B cell (primary cell): ENCODE measurements around the gene BRSK2. TPM values are rescaled to one million over a fixed set of nuclear protein-coding genes. Genes with fewer than 3 reads are reported as not detected.

Experiments
- ATAC-seq: fragments of 200-7000 bp; cut with Tn5 transposase; one replicate; pipeline ENCODE4 v1.10.0; 2021; ENCODE audit warnings: low read depth, mild to moderate bottlenecking, moderate number of reproducible peaks, moderate library complexity
- CTCF ChIA-PET: fragments of 350-600 bp; sonication (Branson Sonifier 250); formaldehyde crosslinking; loops from one replicate; lab custom pipeline; 2021; ENCODE audit warnings: antibody characterized with exemption, inconsistent platforms; lab: Charles Lee
- POLR2A ChIA-PET: fragments of 350-600 bp; sonication (Branson Sonifier 250); formaldehyde crosslinking; loops from one replicate; lab custom pipeline; 2021; ENCODE audit warnings: antibody characterized with exemption; lab: Charles Lee
- DNase-seq: peaks from one replicate; pipeline ENCODE4 v3.0.0; 2013
- H2AFZ ChIP-seq: 2 replicates; pipeline ENCODE4 v1.6.1; 2012; ENCODE audit warnings: mild to moderate bottlenecking, low read depth, low read length; ENCODE audit not compliant: insufficient read depth, poor library complexity, severe bottlenecking
- H3K27ac ChIP-seq, 2 donors: 1 replicate in 1 of 2; 2 replicates in 1 of 2; pipeline ENCODE4 v1.5.1; 2012 to 2013; ENCODE audit warnings: low read length in 2 of 2, mild to moderate bottlenecking in 2 of 2, moderate library complexity in 1 of 2
- H3K27me3 ChIP-seq, 4 experiments: fragments of 200-600 bp in 1 of 4; sonication (generic) in 1 of 4; replicated peaks in 1 of 4; 1 replicate in 2 of 4; 2 replicates in 2 of 4; pipeline versions ENCODE4 v1.6.1 to v1.7.0; 2013 to 2016; ENCODE audit warnings: low read length in 3 of 4, mild to moderate bottlenecking in 2 of 4, mixed read lengths in 1 of 4, moderate library complexity in 1 of 4; ENCODE audit not compliant: insufficient read depth in 4 of 4, control insufficient read depth in 3 of 4; ENCODE audit errors: control extremely low read depth in 1 of 4
- H3K36me3 ChIP-seq, 2 experiments: replicated peaks in 1 of 2; 1 replicate in 1 of 2; 2 replicates in 1 of 2; pipeline versions ENCODE4 v1.6.1 to v1.7.1; 2013; ENCODE audit warnings: low read length in 1 of 2; ENCODE audit not compliant: insufficient read depth in 2 of 2, control insufficient read depth in 1 of 2; ENCODE audit errors: control extremely low read depth in 1 of 2, extremely low read depth in 1 of 2
- H3K4me1 ChIP-seq, 2 donors: fragments of 200-600 bp in 1 of 2; sonication (generic) in 1 of 2; 1 replicate in 1 of 2; 2 replicates in 1 of 2; pipeline versions ENCODE4 v1.5.1 to v1.6.1; 2013 to 2017; ENCODE audit warnings: low read length in 2 of 2; ENCODE audit not compliant: control insufficient read depth in 2 of 2, insufficient read depth in 2 of 2
- H3K4me2 ChIP-seq: replicated peaks from 2 replicates; pipeline ENCODE3; 2012; ENCODE audit warnings: mild to moderate bottlenecking, low read depth, low read length; ENCODE audit not compliant: poor library complexity, severe bottlenecking
- H3K4me3 ChIP-seq, 5 experiments: fragments of 200-600 bp in 1 of 5; sonication (generic) in 1 of 5; 1 replicate in 3 of 5; 2 replicates in 2 of 5; pipeline versions ENCODE4 v1.5.1 to v1.7.0; 2011 to 2016; ENCODE audit warnings: low read length in 4 of 5, mild to moderate bottlenecking in 4 of 5, low read depth in 2 of 5, control low read depth in 1 of 5, moderate library complexity in 1 of 5; ENCODE audit not compliant: insufficient read depth in 1 of 5; ENCODE audit errors: control extremely low read depth in 1 of 5, extremely low read depth in 1 of 5
- H3K79me2 ChIP-seq: fragments of 200-600 bp; sonication (generic); one replicate; pipeline ENCODE4 v1.6.0; 2016; ENCODE audit warnings: low read length; ENCODE audit not compliant: control insufficient read depth, insufficient read depth
- H3K9ac ChIP-seq: fragments of 200-600 bp; sonication (generic); 2 replicates; pipeline ENCODE4 v1.6.1; 2017; ENCODE audit warnings: mild to moderate bottlenecking, low read length, moderate library complexity
- H3K9me3 ChIP-seq, 3 donors: one replicate each; pipeline versions ENCODE4 v1.6.1 to v1.7.1; 2013; ENCODE audit warnings: low read length in 2 of 3; ENCODE audit not compliant: control insufficient read depth in 2 of 3, insufficient read depth in 1 of 3; ENCODE audit errors: control extremely low read depth in 1 of 3
- H4K20me1 ChIP-seq: 2 replicates; pipeline ENCODE4 v1.6.0; 2012; ENCODE audit warnings: mild to moderate bottlenecking, low read length; ENCODE audit not compliant: insufficient read depth, control insufficient read depth, poor library complexity, severe bottlenecking
- H3K27ac Mint-ChIP-seq: one replicate; pipeline ENCODE4 v1.8.0; 2021; ENCODE audit warnings: mixed read lengths
- H3K27me3 Mint-ChIP-seq: one replicate; pipeline ENCODE4 v1.8.0; 2021; ENCODE audit warnings: mixed read lengths
- H3K4me1 Mint-ChIP-seq: one replicate; pipeline ENCODE4 v1.8.0; 2021; ENCODE audit warnings: mixed read lengths
- H3K4me3 Mint-ChIP-seq: one replicate; pipeline ENCODE4 v1.8.0; 2021; ENCODE audit warnings: mixed read lengths
- H3K9me3 Mint-ChIP-seq: one replicate; pipeline ENCODE4 v1.8.0; 2022; ENCODE audit warnings: mixed read lengths; ENCODE audit not compliant: insufficient read depth
- EZH2 ChIP-seq: IDR thresholded peaks from 2 replicates; pipeline ENCODE4 v1.6.1; 2012; ENCODE audit warnings: borderline replicate concordance, low read depth, mild to moderate bottlenecking, moderate library complexity, low read length; ENCODE audit not compliant: insufficient read depth, poor library complexity, severe bottlenecking
- WGBS: methylation state at CpG from one replicate; pipeline ENCODE4 v1.1.5; 2013; ENCODE audit warnings: missing lambda C conversion rate; ENCODE audit not compliant: insufficient coverage; 5-methylcytosine and 5-hydroxymethylcytosine counted together
- intact Hi-C: fragments of 100-400 bp; cut with micrococcal nuclease; formaldehyde crosslinking; loops from one replicate; pipeline ENCODE4 v1.10.0; 2022
- polyA plus RNA-seq: library from polyadenylated mRNA; depleted of rRNA; stranded (reverse); fragments of >200 nt; gene quantifications from 2 replicates; pipeline ENCODE4 v1.2.3, GENCODE V29; 2012
- total RNA-seq, 2 donors: library from RNA; stranded (reverse); fragments of 120-200 nt in 1 of 2; gene quantifications; 1 replicate in 1 of 2; 2 replicates in 1 of 2; pipeline versions ENCODE4 v1.2.3 to v1.2.4, GENCODE V29; 2013 to 2022
- TF ChIP-seq, protein P1 (sequence below): fragments of 200-600 bp; IDR thresholded peaks from one replicate; pipeline ENCODE4 v1.8.0; 2022; ENCODE audit warnings: antibody characterized with exemption, mild to moderate bottlenecking

BRSK2 gene
- total and polyA plus RNA-seq, 2 donors (not counting 1 experiment from before 2014, with no cell fraction given): 0.51 to 0.79 TPM

DNA sequence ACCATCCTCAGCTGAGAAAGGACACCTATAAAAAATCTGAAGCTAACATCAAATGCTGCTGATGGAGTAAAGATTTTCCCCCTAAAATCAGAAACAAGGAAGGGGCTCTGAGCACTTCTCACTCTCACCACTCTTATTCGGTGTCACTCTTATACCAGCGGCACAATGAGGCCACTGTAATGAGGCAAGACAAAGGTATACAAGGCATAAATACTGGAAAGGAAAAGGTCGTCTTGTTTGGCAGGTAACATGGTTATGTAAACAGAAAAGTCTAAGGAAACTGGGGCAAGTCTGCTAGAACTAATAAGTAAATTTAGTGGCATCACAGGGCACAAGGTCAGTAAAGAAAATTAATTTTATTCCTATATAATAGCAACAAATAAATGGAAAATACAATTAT is 104.9 kb downstream of the BRSK2 start:
- H3K4me1 Mint-ChIP-seq: peaks cover 55% of the 10 kb centered on the region
- no peaks in the 10 kb centered on the region for H3K27me3 Mint-ChIP-seq
- Histone ChIP-seq H2AFZ (no peak overlapping the region), H3K27me3 (no peaks in the 10 kb centered on the region), H3K79me2 (peaks cover 99% of the 10 kb centered on the region), H3K4me3 (no peak overlapping the region), H3K4me2 (no peak overlapping the region), H3K36me3 (peaks cover 0 to 6% of the 10 kb centered on the region in 2 experiments), H3K9ac (no peak overlapping the region), H4K20me1 (peaks cover 94% of the 10 kb centered on the region), H3K4me1 (peaks cover 5 to 12% of the 10 kb centered on the region in 2 donors), H3K9me3 (peaks cover 0 to 6% (median 0%) of the 10 kb centered on the region in 3 donors), H3K27ac (no peak overlapping the region)
- no peak for TF ChIP-seq EZH2
- TF ChIP-seq, protein P1, sequence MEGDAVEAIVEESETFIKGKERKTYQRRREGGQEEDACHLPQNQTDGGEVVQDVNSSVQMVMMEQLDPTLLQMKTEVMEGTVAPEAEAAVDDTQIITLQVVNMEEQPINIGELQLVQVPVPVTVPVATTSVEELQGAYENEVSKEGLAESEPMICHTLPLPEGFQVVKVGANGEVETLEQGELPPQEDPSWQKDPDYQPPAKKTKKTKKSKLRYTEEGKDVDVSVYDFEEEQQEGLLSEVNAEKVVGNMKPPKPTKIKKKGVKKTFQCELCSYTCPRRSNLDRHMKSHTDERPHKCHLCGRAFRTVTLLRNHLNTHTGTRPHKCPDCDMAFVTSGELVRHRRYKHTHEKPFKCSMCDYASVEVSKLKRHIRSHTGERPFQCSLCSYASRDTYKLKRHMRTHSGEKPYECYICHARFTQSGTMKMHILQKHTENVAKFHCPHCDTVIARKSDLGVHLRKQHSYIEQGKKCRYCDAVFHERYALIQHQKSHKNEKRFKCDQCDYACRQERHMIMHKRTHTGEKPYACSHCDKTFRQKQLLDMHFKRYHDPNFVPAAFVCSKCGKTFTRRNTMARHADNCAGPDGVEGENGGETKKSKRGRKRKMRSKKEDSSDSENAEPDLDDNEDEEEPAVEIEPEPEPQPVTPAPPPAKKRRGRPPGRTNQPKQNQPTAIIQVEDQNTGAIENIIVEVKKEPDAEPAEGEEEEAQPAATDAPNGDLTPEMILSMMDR: no peak
- ChIA-PET CTCF (interaction anchor here (0.6 kb wide), 2 partner anchors 52 to 572 kb away, joined by 3 read pairs; no protein-coding TSS in a partner anchor), POLR2A (no interaction called here)
- H3K27ac Mint-ChIP-seq: no peak overlapping the region
- DNase-seq (no peak), ATAC-seq (no peak)
- intact Hi-C loops: no loop called here
- peaks cover 3% of the 10 kb centered on the region for H3K9me3 Mint-ChIP-seq
- H3K4me3 Mint-ChIP-seq: no peak overlapping the region
- WGBS: no CpG with 5 or more reads among the region's 3 CpGs

DNA sequence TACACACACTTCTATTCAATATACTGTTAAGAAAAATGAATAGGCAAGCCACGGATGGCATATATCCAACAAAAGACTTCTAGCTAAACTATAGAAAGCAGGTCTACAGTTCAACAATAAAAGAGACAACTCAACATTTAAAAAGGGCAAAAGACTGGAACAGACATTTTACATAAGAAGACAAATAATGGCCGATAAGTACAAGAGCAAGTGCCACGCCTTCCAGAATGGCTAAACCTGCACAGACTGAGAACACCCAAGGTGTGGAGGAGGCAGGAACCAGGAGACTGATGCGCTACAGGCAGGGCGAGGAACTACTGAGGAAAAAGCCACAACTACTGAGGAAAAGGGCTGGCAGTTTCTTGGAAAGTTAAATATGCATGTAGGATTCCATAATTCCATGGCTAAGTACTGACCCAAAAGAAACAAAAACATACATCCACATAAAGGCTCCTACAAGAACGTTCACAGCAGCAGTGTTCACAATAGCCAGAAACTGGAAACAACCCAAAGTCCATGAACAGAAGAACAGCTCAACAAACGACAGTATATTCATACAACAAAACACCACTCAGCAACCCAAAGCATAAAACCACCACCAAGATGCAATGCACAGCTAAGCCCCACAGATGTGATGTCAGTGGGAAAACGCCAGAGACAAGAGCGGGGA is 106.5 kb downstream of the BRSK2 start:
- DNase-seq (no peak), ATAC-seq (no peak)
- Histone ChIP-seq H3K9me3 (peaks cover 0 to 13% (median 0%) of the 10 kb centered on the region in 3 donors), H3K27ac (no peak overlapping the region), H3K4me1 (peaks cover 0 to 12% of the 10 kb centered on the region in 2 donors), H3K4me3 (no peak overlapping the region), H3K36me3 (peaks cover 0 to 10% of the 10 kb centered on the region in 2 experiments), H4K20me1 (peaks cover 94% of the 10 kb centered on the region), H3K9ac (no peak overlapping the region), H3K4me2 (no peak overlapping the region), H2AFZ (no peak overlapping the region), H3K79me2 (peaks cover 98% of the 10 kb centered on the region), H3K27me3 (no peaks in the 10 kb centered on the region)
- intact Hi-C loops: no loop called here
- ChIA-PET CTCF (no interaction called here), POLR2A (no interaction called here)
- TF ChIP-seq EZH2: no peak
- TF ChIP-seq, protein P1: no peak
- Mint-ChIP-seq H3K27me3 (no peaks in the 10 kb centered on the region), H3K4me3 (no peak overlapping the region), H3K27ac (no peak overlapping the region), H3K4me1 (peaks cover 57% of the 10 kb centered on the region), H3K9me3 (peaks cover 3% of the 10 kb centered on the region)
- 84% methylated on average over 6 of the region's 9 CpGs for WGBS
